GM18517 (cell line): Measurements from ENCODE around the gene TMEM235.
"Not testable (repeated sequence)": the region's sequence is repeated elsewhere in the genome, so short reads cannot be mapped to it uniquely, and the experiment has no call there.

Experiments used
- ATAC-seq: cut with Tn5 transposase; IDR thresholded peaks from one replicate; pipeline ENCODE4 v1.9.1; 2021; ENCODE audit warnings: mild to moderate bottlenecking, moderate library complexity; ENCODE audit not compliant: unreplicated experiment

The TMEM235 gene

DNA sequence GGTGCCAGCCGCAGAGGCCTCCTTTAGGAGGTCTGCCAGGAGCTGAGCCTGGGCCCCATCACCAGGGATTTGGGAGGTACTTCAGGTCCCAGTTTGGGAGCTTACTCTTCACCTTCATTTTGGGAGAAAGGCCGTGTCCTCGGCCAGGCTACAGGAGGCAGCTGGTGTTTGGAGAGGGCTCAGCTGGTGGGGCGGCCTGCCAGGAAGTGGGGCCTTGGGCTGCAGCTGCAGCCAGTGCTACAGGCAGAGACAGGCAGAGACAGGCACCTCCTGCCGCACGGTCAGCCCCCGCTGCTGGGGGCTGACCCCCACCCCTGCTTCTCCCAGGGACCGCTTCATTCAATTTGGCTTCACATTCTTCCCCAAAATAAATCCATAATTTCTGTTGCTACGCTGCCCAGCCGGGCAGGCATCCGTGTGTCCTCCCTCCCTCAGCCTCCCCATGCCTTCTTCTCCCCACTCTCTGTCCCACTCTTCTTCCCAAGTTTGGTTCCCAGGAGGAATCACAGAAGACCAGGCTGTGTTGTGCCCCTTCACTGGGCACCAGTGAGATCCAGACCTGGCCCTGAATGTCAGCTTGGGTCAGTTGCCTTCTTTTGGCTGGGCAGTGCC lies 6.1 kb downstream of the TMEM235 start:
- no peak for ATAC-seq

DNA sequence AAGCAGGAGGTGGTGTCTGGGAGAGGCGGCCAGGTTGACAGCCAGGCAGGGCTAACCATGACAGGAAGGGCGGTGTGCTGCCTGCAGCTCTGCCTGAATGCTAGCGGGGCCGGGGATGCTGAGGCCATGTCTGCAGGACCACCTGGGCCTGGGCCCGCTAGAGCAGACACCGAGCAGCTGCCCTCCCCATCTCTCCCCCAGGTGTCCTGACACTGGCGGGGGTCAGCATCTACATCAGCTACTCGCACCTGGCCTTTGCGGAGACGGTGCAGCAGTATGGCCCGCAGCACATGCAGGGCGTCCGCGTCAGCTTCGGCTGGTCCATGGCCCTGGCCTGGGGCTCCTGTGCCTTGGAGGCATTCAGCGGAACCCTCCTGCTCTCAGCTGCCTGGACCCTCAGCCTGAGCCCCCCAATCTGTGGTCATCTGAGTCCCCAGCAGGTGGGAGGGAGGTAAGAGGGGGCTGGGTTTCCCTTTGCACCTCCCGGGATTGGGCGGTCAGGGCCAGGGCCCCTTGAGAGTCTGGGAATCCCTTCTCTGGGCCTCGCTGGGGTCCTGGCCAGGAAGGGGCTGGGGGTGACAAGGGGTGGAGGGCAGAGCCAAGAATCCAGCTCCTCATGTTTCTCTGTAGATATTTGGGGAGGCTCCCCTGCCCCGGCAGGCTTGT lies 7.5 kb downstream of the TMEM235 start:
- ATAC-seq: no peak

DNA sequence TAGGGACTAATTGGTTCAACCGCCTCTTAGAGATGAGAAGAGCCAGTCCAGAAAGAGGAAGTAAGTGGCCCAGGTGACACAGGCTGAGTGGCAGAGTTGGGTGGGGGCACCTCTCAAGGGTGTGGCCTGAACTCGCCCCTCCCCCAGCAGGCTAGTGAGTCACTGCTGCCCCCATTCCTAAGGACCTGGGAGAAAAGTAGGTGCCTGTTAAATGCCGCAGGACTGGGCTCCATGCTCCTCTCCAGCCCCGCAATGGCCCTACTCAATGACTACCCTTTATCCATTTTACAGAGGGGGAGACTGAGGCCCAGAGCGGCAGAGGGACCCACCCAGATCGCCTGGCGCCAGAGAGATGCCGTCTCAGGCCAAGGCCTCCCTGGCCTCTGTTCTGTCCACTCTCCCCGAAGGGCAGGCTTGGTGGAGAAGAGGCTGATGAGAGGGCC lies 8.1 kb downstream of the TMEM235 start:
- ATAC-seq: no peak

DNA sequence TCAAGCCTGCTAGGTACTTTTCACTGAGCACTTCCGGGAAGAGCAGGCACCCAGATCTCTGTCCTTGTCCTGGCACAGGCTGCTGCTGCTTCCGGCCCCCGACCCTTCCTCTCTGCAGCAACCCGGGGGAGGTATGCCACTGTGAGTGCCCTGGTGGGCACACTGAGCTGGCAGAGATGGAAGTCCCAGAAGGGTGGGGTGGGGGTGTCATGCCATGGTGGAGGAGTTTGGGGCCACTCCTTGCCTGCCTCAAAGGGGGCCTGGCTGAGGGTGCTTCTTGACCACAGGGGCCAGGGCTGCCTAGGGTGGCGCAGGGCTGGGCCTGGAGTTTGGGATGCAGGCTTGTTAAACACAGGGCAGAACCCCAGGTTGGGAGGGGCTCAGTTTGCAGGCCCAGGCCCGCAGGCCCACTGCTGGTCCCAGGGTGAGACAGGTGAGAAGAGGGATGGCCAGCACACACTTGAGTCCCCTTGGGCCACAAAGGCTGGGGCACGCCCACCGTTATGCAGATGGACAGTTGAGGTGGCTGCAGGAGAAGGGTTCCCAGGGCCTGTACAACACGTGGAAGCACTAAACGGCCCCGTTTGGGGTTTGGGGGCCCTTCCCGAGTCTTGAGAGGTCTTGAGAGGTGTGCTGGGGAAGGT lies 8.7 kb downstream of the TMEM235 start:
- no peak for ATAC-seq

DNA sequence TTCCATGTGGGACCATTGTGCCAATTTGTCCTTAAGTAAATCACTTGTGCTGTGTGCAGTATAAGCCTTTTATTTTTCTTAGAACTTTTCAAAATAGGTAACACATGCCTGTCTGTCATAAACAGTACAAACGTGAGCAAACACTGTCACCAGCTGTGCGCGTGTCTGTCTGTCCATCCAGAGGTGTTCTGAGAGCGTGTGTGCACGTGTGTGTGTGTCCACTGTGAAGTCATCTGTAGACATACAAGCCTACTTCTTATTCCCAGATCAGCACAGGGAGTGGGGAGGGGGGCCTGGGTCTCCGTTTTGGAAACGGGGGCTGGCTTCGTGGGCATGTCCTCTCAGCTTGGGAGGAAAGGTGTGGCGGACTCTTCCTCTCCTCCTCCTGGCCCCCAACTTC lies 9.4 kb downstream of the TMEM235 start:
- ATAC-seq: no peak

DNA sequence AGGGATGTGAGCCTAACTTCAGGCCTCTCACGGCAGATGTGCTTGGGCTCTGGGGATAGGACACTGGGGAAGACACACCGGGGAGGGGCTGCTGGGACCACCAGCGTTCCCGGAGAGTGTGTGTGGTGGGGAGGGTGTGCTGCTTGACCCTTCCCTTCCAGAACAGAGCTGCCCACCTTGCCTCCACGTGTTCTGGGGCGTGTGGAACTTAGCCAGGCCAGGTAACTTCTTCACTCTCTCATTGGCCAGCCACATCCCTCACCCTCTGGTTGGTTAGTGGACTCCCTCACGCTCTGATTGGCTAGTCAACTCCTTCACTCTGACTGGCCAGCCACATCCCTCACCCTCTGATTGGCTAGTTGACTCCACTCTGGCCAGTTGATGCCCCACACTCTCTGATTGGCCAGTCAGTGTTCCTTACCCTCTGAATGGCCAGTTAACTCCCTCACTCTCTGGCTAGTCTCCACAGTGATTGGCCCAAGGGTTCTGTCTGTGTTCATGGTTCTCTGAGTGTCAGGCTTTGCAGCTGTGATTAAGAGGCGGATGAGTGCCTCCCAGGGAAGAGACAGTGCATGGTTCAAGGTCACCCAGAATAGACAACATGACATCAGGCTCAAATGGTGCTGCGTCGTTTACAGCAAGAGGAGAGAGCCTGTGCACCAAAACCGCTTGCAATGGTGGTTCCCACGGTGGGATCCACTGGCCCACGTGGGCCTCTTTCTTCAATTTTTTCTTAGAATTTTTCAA lies 10.0 kb downstream of the TMEM235 start:
- ATAC-seq: no peak

DNA sequence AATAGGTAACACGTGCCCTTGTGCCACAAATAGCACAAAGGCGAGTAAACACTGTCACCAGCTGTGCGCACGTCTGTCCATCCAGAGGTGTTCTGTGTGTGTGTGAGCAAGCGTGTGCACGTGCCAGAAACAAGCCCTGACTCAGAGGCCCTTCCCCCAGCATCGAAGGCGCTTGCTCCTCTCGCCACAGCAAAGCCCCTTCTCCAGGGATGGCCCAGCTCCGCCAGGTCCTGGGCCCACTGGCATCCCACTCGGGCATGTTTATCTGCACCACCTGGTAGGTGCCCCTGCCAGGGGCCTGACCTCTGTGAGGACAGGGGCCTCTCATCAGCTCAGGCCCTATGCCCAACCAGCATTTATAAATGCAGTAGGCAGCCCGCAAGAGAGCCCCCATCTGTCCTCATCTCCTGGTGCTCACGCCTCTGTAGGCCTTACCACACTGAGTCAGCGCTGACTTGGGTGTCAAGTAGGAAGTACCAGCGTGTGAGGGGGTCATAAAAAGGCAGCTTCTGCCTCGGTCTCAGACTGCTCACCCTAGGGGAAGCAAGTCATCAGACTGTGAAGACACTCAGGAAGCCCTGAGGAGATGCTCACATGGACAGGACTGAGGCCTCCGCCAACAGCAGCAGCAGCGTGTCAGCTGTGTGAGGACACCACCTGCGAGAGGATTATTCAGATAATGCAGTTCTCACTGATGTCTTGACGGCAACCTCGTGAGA lies 10.8 kb downstream of the TMEM235 start:
- ATAC-seq: no peak

DNA sequence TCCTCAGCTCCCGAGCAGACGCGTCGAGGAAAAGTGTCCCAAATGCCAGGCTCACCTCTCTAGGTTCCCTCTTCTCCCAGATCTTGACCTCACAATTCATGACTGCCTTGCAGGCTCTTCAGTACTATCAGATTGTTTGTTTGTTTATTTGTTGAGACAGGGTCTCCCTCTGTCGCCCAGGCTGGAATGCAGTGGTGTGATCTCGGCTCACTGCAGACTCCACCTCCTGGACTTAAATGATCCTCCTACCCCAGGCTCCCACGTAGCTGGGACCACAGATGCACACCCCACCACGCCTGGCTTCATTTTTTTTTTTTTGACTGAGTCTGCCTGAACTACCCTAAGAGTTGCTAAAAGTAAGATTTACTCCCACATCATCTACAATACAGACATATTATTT lies 15.9 kb downstream of the TMEM235 start:
- ATAC-seq: no peak

DNA sequence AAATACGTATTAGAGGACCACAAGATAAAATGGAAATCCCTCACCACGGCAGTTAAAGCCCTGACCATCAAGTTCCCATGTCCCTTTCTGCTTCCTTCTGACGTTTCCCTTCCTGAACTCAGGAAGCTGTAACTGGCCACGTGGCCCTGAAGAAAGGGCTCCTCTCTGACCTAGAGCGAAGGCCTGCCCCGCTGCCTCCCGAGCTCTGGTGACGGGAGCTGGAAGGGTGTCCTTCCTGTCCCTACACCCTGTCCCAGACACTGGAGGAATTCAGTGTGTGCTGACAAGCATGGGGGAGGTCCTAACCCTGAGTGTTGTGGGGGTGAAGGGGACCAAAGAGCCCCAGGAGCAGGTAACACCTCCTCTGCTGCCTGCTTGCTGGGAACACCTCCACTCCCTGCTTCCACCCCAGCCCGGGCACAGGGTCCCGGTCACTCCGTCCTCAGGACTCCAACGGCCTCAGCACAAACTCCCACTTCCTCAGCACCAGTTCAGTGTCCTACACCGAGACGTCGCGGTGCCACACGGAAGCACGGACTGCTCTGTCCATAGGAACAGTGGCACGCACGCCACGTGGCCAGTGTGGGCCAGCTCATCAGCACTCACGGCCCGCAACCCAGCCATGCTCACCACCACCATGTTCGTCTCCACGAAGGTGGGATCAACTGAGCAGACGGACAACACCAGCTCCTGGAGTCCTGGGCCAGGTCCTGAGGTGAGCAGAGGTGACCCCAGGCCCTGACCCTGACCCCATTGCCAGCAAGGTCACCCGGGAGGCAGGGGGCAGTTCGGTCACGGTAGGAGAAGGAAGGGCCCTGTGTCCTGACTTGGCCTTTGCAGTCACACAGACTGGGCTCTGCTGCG lies 16.9 kb downstream of the TMEM235 start:
- ATAC-seq: no peak

DNA sequence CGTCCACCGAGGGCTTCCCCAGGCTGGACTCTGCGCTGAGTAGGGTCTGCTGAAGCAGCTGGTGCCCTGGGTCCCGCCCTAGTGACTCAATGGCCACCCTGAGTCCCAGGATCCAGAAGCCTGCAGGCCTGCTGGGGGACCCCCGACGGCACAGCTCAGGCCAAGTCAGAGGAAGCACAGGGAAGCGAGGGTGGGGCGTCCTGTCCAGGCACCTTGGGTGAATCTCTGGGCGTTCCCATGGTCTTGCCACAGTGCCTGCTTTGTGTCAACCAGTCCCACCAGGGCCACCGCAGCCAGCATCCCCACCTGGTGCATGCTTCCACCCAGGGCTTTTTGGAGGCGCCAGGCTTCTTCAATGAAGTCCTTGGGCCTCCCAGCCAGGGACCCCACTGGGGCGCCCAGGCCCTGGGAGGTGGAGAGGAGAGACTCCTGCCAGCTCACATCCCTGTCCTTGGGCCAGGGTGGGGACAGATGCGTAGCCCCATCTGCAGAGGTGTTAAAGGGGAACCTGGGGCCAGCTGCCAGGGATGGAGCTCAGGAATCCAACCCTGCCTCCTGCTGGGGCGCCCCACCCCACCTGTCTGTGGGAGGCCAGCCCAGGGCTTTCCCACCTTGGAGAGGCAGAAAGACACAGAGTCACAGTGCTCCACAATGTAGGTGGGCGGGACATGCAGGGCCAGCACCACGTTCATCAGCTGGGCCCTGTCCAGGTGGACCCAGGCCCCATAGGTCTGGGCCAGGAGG lies 17.8 kb downstream of the TMEM235 start:
- ATAC-seq: no peak

DNA sequence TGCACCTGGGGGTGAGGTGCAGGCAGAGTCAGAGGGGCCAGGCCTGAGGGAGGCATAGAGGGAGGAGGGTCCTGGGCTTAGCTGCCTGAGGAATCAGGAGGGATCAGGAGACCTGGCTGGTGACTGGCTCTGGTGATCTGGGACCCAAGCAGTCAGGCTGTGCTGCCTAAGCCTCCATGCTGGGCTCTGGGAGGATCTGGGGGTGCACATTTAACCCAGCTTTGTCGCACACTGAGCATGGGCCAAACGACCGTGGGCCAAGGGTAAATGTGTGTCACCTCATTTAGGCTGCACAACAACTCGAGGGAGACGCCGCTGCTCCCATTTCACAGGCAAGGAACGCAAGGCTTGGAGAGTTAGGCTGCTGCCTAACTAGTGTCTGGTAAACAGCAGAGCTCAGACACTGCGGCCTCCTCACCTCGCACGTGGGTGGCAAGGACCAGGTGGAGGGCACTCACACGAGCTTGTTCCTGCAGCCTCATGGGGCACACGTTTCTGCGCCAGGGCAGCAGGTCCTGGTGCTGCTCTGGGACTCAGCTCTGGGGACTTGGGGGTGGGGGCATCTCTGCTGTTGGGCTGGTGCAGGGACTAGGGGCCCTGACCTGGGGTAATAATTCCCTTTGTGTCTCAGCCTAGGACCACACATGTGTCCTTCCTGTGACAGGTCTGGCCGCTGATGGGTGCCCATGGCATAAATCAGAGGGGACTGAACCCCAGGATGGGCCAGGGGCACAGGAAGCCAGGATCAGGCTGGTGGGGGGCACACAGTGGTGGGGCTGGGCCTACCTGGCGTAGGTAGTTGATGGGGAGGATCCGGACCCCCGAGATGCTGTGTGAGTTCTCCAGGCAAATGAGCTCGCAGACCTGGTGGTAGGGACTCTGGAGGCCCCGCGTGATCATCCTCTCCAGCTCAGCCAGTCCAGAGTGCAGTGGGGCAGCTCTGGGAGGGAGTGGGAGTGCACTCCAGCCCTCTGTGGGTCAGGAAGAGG lies 18.7 kb downstream of the TMEM235 start:
- ATAC-seq: no peak

DNA sequence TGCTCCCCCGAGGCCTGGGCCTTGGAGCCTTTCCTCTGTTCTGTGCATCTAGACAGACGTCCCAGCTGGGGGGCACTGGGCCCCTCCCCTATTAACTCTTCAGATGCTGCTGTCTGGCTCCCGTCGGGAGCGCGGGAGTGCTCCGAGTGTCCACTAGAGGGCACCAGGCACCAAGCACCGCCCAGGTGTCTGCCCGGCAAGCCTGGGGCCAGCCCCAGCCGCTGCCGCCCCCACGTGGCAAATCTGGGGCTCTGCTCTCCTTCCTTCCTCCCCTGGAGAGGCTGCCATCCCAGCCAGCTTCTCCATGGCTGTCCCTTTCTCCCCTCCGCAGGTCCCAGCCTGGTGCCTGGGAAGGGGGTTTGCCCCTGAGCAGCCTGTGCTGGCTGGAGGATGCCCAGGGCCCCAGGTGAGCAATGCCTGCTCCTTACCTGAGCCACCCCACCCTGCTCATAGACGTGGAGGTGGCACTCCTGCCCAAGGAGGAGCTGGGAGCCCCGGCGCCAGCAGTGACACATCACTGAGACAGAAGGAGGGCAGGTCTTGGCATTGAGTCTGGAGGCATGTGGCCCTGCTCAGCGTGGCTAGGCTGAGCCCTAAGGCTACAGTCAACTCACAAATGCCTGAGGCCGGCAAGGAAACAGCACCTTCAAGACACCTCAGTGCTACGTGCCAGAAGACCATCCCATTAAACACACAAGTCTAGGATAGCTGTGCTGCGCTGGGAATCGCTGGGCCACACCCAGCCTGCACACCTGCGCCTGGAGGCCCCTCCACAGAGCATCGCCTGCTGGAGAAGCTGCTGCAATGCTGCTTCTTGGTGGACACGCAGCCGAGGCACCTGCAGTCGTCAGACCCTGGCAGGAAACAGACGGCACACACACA lies 19.7 kb downstream of the TMEM235 start:
- peak; percentile 63 for ATAC-seq

DNA sequence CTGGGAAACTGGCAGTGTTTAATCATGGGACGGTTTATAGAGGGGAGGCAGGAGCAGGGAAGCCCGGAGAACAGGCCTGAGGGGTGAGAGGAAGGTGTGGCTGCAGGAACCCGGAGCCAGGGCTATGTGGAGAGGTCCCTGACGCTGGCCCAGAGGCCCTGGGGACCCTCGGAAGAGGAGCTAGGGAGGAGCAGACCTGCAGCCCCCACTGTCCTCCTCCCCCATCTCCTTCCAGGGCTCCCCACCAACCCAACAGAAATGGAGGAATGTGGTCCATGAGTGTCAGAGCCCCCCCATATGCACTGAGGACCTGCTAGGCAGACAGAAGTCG lies 20.3 kb downstream of the TMEM235 start:
- no peak for ATAC-seq

DNA sequence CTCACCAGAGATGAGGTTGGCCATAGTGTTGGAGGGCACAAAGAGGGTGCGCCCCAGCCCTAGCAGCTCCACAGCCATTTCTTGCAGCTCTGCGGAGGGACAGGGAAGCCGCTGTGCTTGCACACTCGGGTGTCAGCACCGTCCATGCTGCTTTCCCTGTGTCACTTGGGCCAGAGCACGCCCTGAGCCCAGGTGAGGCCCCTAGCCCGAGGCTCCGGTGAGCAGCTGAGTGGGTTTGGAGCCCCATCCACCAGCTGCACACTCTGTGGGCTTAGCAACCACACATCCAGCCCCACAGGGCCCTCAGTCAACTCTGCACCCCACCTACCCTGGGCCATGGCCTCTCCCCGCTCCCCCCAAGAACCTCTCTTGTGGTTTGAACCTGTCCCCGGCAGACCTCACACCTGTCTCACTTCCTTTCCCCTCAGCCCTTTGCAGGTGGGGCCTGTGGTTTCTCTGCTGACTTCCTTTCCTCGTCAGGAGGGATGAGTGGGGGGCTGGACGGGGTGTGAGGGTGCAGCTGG lies 20.7 kb downstream of the TMEM235 start:
- no peak for ATAC-seq

DNA sequence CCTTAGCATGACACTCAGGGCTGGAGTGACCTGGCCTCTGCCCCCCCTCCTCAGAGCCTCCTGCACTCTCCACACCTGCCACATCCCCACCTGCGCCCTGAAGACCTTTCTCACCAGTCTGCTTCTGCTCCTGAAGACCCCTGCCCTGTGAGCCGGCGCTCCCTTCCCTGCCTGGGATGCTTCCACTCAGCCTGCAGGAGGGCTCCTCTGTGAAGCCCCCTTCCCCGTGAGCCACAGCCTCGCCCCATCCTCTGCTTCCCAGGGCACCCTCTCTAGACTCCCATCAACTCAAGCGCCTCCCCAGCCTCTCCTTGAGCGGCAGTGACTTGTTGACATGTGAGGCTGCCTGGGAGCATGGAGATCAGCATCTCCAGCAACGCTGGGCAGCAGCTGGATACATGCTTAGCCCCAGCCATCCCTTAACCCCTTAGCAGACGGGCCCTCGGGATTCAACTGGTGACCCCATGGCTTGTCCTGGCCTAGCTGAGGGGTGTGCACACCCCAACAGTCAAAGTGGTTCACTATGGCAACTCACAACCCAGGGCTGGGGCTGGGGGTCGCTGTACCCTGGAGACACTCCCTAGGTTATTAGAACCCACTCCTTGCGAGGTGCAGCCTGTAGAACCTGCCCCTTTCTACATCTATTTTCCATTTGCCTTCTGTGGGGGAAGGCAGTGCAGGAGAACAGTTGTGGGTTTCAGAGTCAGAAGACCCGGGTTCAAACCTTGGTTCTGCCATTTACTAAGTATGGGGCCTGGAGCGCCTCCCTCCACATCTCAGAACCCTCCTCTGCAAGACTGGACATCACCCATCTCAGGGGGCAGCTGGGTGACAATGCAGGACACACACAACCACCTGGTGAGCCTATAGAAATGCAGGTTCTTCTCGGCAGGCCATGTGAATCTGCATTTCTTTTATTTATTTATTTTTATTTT lies 21.5 kb downstream of the TMEM235 start:
- no peak for ATAC-seq

DNA sequence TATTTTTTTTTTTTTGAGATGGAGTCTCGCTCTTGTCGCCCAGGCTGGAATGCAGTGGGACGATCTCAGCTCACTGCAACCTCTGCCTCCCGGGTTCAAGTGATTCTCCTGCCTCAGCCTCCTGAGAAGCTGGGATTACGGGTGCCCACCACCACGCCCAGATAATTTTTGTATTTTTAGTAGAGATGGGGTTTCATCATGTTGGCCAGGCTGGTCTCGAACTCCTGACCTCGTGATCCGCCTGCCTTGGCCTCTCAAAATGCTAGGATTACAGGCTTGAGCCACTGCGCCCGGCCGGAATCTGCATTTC lies 22.2 kb downstream of the TMEM235 start:
- not testable (repeated sequence) for ATAC-seq
